HCT116 (cell line): Measurements from ENCODE around the gene ALPP. TPM values are rescaled to one million over a fixed set of nuclear protein-coding genes. Genes with fewer than 3 reads are reported as not detected.

ENCODE experiments used
- ATAC-seq: fragments of 200-7000 bp; cut with Tn5 transposase; 2 replicates; pipeline ENCODE4 v1.9.1; 2020; ENCODE audit warnings: mild to moderate bottlenecking, moderate library complexity
- BruUV-seq: library from RNA; stranded (reverse); fragments of 400-500 nt; replicated peaks from 2 replicates; lab custom pipeline; 2021; lab: Mats Ljungman, UMichigan
- CTCF ChIA-PET: fragments of 300-600 bp; sonication (Branson Sonifier 250); formaldehyde crosslinking; loops from one replicate; lab custom pipeline; 2021; ENCODE audit warnings: antibody characterized with exemption; lab: Charles Lee
- POLR2A ChIA-PET: fragments of 300-600, 350-600 bp; sonication (Branson Sonifier 250); formaldehyde crosslinking; loops from one replicate; lab custom pipeline; 2021; ENCODE audit warnings: antibody characterized with exemption; lab: Charles Lee
- RAD21 ChIA-PET, 2 experiments: fragments of 300-600 bp; sonication (Branson Sonifier 250); formaldehyde crosslinking; loops; one replicate each; lab custom pipeline; 2023; ENCODE audit warnings: low total read pairs in 2 of 2; ENCODE audit not compliant: uncharacterized antibody in 2 of 2, unreplicated experiment in 2 of 2, low non-redundant PET in 1 of 2; lab: Charles Lee
- DNase-seq: peaks from one replicate; pipeline ENCODE4 v3.0.0-alpha.2; 2010; ENCODE audit warnings: low read depth, low spot score
- H2AFZ ChIP-seq: fragments of 200-600 bp; shearing (Covaris generic), sonication (generic); 2 replicates; pipeline ENCODE4 v1.6.1; 2017; ENCODE audit warnings: low read depth, mixed run types, mixed read lengths, antibody characterized with exemption, low read length; ENCODE audit not compliant: poor library complexity, severe bottlenecking
- H3K27ac ChIP-seq: 2 replicates; pipeline ENCODE4 v1.5.1; 2012; ENCODE audit warnings: low read depth, low read length
- H3K27me3 ChIP-seq: fragments of 200-600 bp; sonication (generic); 2 replicates; pipeline ENCODE4 v1.6.1; 2016; ENCODE audit warnings: mixed run types, low read length, mixed read lengths; ENCODE audit not compliant: insufficient read depth
- H3K36me3 ChIP-seq, 2 experiments: fragments of 200-500 bp in 1 of 2; fragments of 200-600 bp in 1 of 2; sonication (Bioruptor generic) in 1 of 2; sonication (generic) in 1 of 2; 2 replicates each; pipeline versions ENCODE4 v1.5.1 to v1.6.1; 2014 to 2016; ENCODE audit warnings: low read length in 2 of 2, inconsistent platforms in 1 of 2, mixed read lengths in 1 of 2, mixed run types in 1 of 2; ENCODE audit not compliant: insufficient read depth in 2 of 2, control insufficient read depth in 1 of 2
- H3K4me1 ChIP-seq, 2 experiments: fragments of 200-600 bp in 1 of 2; sonication (generic) in 1 of 2; 2 replicates each; pipeline versions ENCODE4 v1.5.1 to v1.6.1; 2012 to 2017; ENCODE audit warnings: low read length in 2 of 2, inconsistent platforms in 1 of 2, mild to moderate bottlenecking in 1 of 2, mixed read lengths in 1 of 2, mixed run types in 1 of 2, moderate library complexity in 1 of 2; ENCODE audit not compliant: insufficient read depth in 2 of 2, control insufficient read depth in 1 of 2
- H3K4me2 ChIP-seq: fragments of 200-600 bp; sonication (generic); 2 replicates; pipeline ENCODE4 v1.6.1; 2017; ENCODE audit warnings: mixed run types, low read length, mixed read lengths
- H3K4me3 ChIP-seq, 2 experiments: fragments of 200-600 bp in 1 of 2; sonication (generic) in 1 of 2; replicated peaks in 1 of 2; 2 replicates each; pipeline ENCODE4 v1.5.1; 2011 to 2016; ENCODE audit warnings: low read length in 2 of 2, control low read depth in 1 of 2, low read depth in 1 of 2, mild to moderate bottlenecking in 1 of 2, mixed read lengths in 1 of 2, mixed run types in 1 of 2
- H3K79me2 ChIP-seq: fragments of 200-600 bp; sonication (generic); 2 replicates; pipeline ENCODE4 v1.6.1; 2017; ENCODE audit warnings: mild to moderate bottlenecking, mixed run types, low read length, moderate library complexity, mixed read lengths; ENCODE audit not compliant: insufficient read depth
- H3K9ac ChIP-seq: fragments of 200-600 bp; sonication (generic); 2 replicates; pipeline ENCODE4 v1.6.1; 2016; ENCODE audit warnings: low read length, mixed read lengths
- H3K9me2 ChIP-seq: fragments of 200-600 bp; sonication (generic), shearing (Covaris generic); 2 replicates; pipeline ENCODE4 v1.6.1; 2017; ENCODE audit warnings: mixed run types, mild to moderate bottlenecking, moderate library complexity; ENCODE audit not compliant: insufficient read depth
- H3K9me3 ChIP-seq, 2 experiments: fragments of 200-500 bp in 1 of 2; fragments of 200-600 bp in 1 of 2; sonication (Bioruptor generic) in 1 of 2; sonication (generic) in 1 of 2; 2 replicates each; pipeline ENCODE4 v1.6.1; 2014 to 2017; ENCODE audit warnings: low read length in 2 of 2, mixed read lengths in 2 of 2, inconsistent platforms in 1 of 2, low read depth in 1 of 2, mild to moderate bottlenecking in 1 of 2, mixed run types in 1 of 2, moderate library complexity in 1 of 2; ENCODE audit not compliant: control insufficient read depth in 1 of 2, insufficient read depth in 1 of 2
- H4K20me1 ChIP-seq: fragments of 200-600 bp; sonication (generic), shearing (Covaris generic); 2 replicates; pipeline ENCODE4 v1.6.1; 2017; ENCODE audit warnings: mixed run types, mild to moderate bottlenecking, moderate library complexity; ENCODE audit not compliant: insufficient read depth
- CBX3 ChIP-seq: IDR thresholded peaks from 2 replicates; pipeline ENCODE4 v1.6.1; 2012; ENCODE audit warnings: low read depth
- EGR1 ChIP-seq: IDR thresholded peaks from 2 replicates; pipeline ENCODE4 v1.6.1; 2012; ENCODE audit warnings: low read depth
- ELF1 ChIP-seq: IDR thresholded peaks from 2 replicates; pipeline ENCODE4 v1.6.1; 2012; ENCODE audit warnings: low read depth, borderline replicate concordance
- EZH2phosphoT487 ChIP-seq: fragments of 200-600 bp; IDR thresholded peaks from 2 replicates; pipeline ENCODE4 v1.6.1; 2018; ENCODE audit warnings: antibody characterized with exemption, borderline replicate concordance
- POLR2AphosphoS5 ChIP-seq: IDR thresholded peaks from 2 replicates; pipeline ENCODE4 v1.6.1; 2011; ENCODE audit warnings: mild to moderate bottlenecking, low read depth, low read length, moderate library complexity
- RAD21 ChIP-seq: IDR thresholded peaks from 2 replicates; pipeline ENCODE4 v1.6.1; 2012; ENCODE audit warnings: low read depth, mild to moderate bottlenecking
- TCF7L2 ChIP-seq: IDR thresholded peaks from 2 replicates; pipeline ENCODE4 v1.7.0; 2011; ENCODE audit warnings: borderline replicate concordance, inconsistent platforms; ENCODE audit not compliant: insufficient read depth, insufficient read length; ENCODE audit errors: extremely low read depth
- ZFX ChIP-seq: fragments of 450-650 bp; IDR thresholded peaks from 2 replicates; pipeline ENCODE4 v1.6.1; 2017
- ZNF274 ChIP-seq: fragments of 200-500 bp; sonication (Bioruptor generic); IDR thresholded peaks from 2 replicates; pipeline ENCODE4 v1.6.1; 2014; ENCODE audit warnings: mild to moderate bottlenecking, low read depth, low read length, inconsistent platforms
- intact Hi-C: fragments of 100-400 bp; cut with micrococcal nuclease; formaldehyde crosslinking; loops from 2 replicates; pipeline ENCODE4 v1.10.0; 2022
- total RNA-seq: library from RNA; stranded (reverse); gene quantifications from one replicate; pipeline ENCODE4 v1.2.1, GENCODE V29; 2021; ENCODE audit not compliant: unreplicated experiment
- TF ChIP-seq, protein P1 (sequence below): IDR thresholded peaks from 2 replicates; pipeline ENCODE4 v1.6.1; 2012
- TF ChIP-seq, protein P2 (sequence below): IDR thresholded peaks from 2 replicates; pipeline ENCODE4 v1.6.1; 2011; ENCODE audit warnings: mild to moderate bottlenecking, low read length, moderate library complexity; ENCODE audit not compliant: insufficient replicate concordance; ENCODE audit errors: extremely low read depth
- TF ChIP-seq, protein P3 (sequence below): IDR thresholded peaks from 2 replicates; pipeline ENCODE4 v1.6.1; 2012

ALPP gene
- total RNA-seq, 1 experiment from 2014 or later = 0.34 TPM

DNA sequence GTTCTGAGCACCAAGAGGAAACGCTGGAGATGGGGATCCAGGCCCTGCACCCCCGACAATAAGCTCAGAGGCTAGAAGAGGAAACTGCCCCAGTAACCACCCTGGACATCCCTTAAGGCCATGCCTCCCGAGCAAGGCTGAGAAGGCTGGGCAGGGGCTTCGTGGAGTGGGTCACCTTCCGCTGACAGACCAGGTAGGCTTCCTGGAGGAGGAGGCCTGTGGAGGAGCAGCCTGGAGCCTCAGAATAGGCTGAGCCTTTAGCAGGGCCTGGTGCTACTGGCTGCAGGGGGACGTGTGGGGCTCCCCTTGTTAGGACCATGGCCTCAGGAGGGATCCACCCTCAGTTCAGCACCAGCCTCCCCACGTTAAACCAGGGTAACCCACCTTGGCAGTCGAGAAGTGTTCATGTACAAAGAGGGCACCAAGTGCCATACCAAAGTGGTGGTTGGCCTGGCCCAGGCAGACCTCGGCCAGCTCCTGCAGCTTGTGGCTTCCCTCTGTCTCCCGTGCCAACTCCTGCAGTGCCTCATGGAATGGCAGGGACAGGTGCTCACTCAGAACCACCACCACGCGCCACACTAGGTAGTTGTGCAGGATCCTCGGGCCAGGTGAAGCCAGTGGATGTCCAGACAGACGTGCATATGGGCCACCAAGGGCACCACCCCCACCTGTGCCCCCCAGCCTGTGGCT lies 28.5 kb upstream of the ALPP start:
- no peak for ATAC-seq
- H4K20me1 ChIP-seq = no peaks in the 10 kb centered on the region
- H3K9me3 ChIP-seq = no peaks in the 10 kb centered on the region
- ChIA-PET POLR2A (no interaction called here), RAD21 (no interaction called here), CTCF (no interaction called here)
- H3K4me2 ChIP-seq = no peak overlapping the region
- intact Hi-C loops = loop anchor here (10.0 kb wide), 1 partner anchor 175 kb away; the partner anchor contains the start of genes CHRND and PRSS56
- no peaks in the 10 kb centered on the region for H3K79me2 ChIP-seq
- H3K9me2 ChIP-seq = no peaks in the 10 kb centered on the region
- H3K27me3 ChIP-seq = no peaks in the 10 kb centered on the region
- no peak overlapping the region for H3K9ac ChIP-seq
- TF ChIP-seq EGR1 (no peak), ZNF274 (no peak), TCF7L2 (no peak), POLR2AphosphoS5 (no peak), CBX3 (no peak), ZFX (no peak), ELF1 (no peak), EZH2phosphoT487 (no peak), RAD21 (no peak)
- TF ChIP-seq, protein P1, sequence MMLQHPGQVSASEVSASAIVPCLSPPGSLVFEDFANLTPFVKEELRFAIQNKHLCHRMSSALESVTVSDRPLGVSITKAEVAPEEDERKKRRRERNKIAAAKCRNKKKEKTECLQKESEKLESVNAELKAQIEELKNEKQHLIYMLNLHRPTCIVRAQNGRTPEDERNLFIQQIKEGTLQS = no peak
- TF ChIP-seq, protein P2, sequence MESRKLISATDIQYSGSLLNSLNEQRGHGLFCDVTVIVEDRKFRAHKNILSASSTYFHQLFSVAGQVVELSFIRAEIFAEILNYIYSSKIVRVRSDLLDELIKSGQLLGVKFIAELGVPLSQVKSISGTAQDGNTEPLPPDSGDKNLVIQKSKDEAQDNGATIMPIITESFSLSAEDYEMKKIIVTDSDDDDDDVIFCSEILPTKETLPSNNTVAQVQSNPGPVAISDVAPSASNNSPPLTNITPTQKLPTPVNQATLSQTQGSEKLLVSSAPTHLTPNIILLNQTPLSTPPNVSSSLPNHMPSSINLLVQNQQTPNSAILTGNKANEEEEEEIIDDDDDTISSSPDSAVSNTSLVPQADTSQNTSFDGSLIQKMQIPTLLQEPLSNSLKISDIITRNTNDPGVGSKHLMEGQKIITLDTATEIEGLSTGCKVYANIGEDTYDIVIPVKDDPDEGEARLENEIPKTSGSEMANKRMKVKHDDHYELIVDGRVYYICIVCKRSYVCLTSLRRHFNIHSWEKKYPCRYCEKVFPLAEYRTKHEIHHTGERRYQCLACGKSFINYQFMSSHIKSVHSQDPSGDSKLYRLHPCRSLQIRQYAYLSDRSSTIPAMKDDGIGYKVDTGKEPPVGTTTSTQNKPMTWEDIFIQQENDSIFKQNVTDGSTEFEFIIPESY = no peak
- TF ChIP-seq, protein P3, sequence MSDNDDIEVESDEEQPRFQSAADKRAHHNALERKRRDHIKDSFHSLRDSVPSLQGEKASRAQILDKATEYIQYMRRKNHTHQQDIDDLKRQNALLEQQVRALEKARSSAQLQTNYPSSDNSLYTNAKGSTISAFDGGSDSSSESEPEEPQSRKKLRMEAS = no peak
- peaks cover 6 to 13% of the 10 kb centered on the region in 2 experiments; a peak in 1 of 4 replicates for H3K4me1 ChIP-seq
- no peak overlapping the region for H3K4me3 ChIP-seq
- no peak overlapping the region for H2AFZ ChIP-seq
- no peak overlapping the region for H3K27ac ChIP-seq
- no peak for DNase-seq
- no TSS peak for BruUV-seq
- H3K36me3 ChIP-seq = no peaks in the 10 kb centered on the region
